GM18907 (cell line): ENCODE data around the gene MSH4.
"Not testable (repeated sequence)": the region's sequence is repeated elsewhere in the genome, so short reads cannot be mapped to it uniquely, and the experiment has no call there.

ENCODE experiments used
- ATAC-seq: cut with Tn5 transposase; IDR thresholded peaks from one replicate; pipeline ENCODE4 v1.9.1; 2021; ENCODE audit warnings: mild to moderate bottlenecking, moderate library complexity; ENCODE audit not compliant: unreplicated experiment

MSH4 gene

DNA sequence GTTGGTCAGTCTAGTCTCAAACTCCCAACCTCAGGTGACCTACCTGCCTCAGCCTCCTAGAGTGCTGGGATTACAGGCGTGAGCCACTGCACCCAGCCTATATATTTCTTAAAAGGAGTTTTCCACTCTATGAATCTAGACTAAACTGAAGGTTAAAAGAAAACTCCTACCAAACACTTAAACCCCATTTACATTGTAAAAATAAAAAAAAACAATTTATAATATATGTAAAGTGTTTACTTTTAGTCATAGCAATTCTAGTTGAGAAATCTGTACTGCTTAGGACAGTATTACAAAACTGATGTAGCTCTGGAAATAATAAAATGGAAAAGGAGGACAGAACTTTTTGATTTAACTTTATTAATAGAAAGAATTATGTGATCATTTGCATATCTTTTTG, 126.0 kb downstream of the MSH4 start:
- ATAC-seq = no peak

DNA sequence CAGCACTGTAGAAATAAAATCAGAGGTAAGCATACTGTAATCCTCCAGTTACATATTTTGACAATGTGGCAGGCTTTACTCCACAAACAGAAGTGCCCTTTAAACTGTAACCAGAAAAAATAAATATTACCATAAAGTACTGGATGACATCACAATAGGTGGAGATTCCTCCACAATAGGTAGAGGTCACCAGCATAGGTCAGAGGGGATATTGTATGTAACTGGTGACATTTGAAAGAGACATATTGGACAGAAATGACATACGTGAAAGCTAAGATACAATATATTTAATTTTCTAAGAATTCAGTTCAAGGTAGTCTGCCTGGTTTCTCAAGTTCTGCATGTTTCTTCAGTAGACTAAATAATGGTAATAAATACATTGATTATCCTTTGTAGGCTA, 135.6 kb downstream of the MSH4 start, which contains the start of gene ASB17:
Gene ASB17, minus strand, starts transcription at position 101 of the 400 bp plus-strand sequence. CDS start 113 bp downstream, outside the sequence.
- ATAC-seq = no peak

DNA sequence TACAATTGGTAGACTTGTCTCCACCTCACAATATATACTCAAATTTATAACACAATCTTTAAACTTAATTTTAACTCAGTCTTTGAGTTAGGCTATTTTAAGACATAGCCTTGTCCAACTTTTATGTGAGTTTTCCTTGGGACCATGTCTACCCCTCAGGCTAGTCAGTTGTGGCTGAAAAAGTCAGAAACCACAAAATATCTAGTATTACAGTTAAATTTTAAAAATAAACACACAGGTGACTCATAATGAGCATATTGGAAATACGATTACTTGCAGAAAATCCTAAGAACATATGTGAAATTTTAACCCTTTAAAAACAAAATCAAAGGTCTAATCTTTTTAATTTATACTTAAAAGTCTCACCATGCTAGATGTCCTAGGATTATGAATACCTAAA, 140.4 kb downstream of the MSH4 start:
- ATAC-seq = peak; percentile 61

DNA sequence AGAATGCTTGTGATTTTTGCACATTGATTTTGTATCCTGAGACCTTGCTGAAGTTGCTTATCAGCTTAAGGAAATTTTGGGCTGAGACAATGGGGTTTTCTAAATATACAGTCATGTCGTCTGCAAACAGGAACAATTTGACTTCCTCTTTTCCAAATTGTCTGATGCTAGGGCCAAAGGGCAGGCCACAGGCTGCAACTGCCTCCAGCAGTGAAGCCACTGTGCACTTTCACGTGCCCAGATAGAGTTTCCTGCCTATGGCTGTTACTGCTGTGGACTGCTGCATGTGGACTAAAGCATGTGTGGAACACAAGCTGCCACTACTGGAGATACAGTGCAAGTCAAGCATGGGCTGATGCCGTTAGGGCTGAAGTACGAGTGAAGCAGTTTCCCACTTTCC, 146.4 kb downstream of the MSH4 start:
- ATAC-seq = not testable (repeated sequence)

DNA sequence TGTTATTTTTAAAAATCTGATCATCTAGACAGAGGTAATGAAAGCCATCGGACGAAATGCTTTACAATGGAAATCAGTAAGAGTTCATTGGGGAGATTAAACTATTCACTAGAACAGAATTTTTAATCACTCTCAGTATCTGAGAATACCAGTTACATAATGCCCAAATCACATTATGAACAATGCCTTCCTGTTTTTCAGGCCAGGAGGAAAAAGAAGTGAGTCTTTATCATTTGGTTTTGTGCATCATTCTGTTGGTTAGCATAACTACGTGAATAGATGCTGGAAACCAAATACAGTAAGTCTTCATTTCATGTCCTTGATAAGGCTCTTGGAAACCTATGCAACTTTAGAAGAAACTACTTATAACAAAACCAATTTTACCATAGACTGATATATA, 153.5 kb downstream of the MSH4 start:
- ATAC-seq = no peak

DNA sequence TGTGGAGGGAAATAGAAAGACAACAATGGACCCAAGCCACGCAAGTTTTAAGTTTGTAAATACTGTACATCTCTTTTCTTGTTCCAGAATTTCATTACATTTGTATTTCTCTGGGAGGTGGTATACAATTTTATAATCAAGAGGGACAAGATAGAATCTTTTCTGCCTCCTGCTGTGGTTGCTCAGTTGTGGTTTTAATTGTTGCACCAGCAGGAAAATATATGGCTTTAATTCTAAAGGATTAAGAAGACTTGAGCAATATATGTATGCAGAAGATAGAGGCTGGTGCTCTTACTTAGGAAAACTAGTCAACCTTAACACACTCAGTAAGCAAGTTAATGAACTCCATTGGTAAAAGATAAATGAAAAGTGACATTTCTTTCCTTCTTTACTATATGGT, 155.3 kb downstream of the MSH4 start:
- ATAC-seq = no peak

DNA sequence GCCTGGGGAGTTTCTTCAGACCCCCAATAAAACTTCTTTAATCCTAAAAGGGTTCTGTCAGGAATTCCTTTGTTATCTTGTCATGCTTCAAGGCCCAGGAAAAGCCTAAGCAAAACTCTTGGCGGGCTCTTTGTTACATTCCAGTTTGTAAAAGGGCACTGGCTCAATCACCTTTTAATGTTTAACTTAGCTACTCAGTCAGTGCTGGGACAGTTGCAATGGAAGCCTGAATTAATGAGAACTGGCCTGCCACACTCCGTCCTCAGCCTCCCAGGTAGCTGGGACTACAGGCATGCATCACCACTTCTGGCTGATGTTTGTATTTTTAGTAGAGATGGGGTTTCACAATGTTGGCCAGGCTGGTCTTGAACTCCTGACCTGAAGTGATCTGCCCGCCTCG, 156.8 kb downstream of the MSH4 start:
- ATAC-seq = no peak

DNA sequence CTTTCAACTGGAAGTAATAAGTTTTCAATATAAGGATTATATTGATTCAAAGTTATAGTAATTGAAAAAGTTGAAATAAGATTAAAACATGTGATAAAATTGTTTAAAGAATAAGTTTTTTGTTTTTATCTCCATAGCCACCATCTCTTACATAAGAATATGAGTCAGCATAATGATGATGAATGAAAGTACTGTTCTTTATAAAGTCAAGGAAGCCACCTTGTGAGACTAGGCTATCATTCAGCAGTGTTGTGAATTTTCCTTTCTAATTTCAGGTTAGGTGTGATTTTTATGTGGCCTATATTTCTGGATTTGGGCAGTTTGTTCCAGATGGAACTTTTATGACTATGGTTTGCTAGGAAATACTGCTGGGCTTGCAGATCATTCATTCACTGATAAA, 157.9 kb downstream of the MSH4 start:
- no peak for ATAC-seq
